Trophoblast cell (in vitro differentiated cells and primary cell): ENCODE measurements around the gene FSCN2.

Source experiments
- DNase-seq, 2 donors: peaks; one replicate each; pipeline ENCODE4 v3.0.0-alpha.2; 2016
- H2AFZ ChIP-seq: 2 replicates; pipeline ENCODE4 v1.6.1; 2013; ENCODE audit warnings: low read length, moderate library complexity, mild to moderate bottlenecking; ENCODE audit not compliant: insufficient read depth, poor library complexity
- H2AK5ac ChIP-seq: 2 replicates; pipeline ENCODE4 v1.6.1; 2013; ENCODE audit warnings: mild to moderate bottlenecking, low read length
- H2BK120ac ChIP-seq: 2 replicates; pipeline ENCODE4 v1.6.1; 2013; ENCODE audit warnings: low read length, mild to moderate bottlenecking, moderate library complexity; ENCODE audit not compliant: insufficient read depth, poor library complexity
- H2BK12ac ChIP-seq: 2 replicates; pipeline ENCODE4 v1.6.1; 2013; ENCODE audit warnings: mild to moderate bottlenecking, low read length, moderate library complexity
- H2BK5ac ChIP-seq: 2 replicates; pipeline ENCODE4 v1.6.1; 2013; ENCODE audit warnings: low read length, low read depth, moderate library complexity, mild to moderate bottlenecking; ENCODE audit not compliant: poor library complexity
- H3K14ac ChIP-seq: 2 replicates; pipeline ENCODE4 v1.6.1; 2013; ENCODE audit warnings: mild to moderate bottlenecking, low read length
- H3K18ac ChIP-seq: 2 replicates; pipeline ENCODE4 v1.6.1; 2013; ENCODE audit warnings: mild to moderate bottlenecking, low read length
- H3K23ac ChIP-seq: 2 replicates; pipeline ENCODE4 v1.6.1; 2013; ENCODE audit warnings: low read length
- H3K27ac ChIP-seq: 2 replicates; pipeline ENCODE4 v1.5.1; 2013; ENCODE audit warnings: low read depth, mild to moderate bottlenecking, inconsistent platforms, low read length, moderate library complexity
- H3K27me3 ChIP-seq: 2 replicates; pipeline ENCODE4 v1.6.1; 2013; ENCODE audit warnings: inconsistent platforms, mild to moderate bottlenecking, low read length, moderate library complexity; ENCODE audit not compliant: insufficient read depth
- H3K36me3 ChIP-seq, 2 experiments: 1 replicate in 1 of 2; 2 replicates in 1 of 2; pipeline ENCODE4 v1.6.1; 2013; ENCODE audit warnings: low read length in 2 of 2, mild to moderate bottlenecking in 2 of 2, moderate library complexity in 1 of 2; ENCODE audit not compliant: insufficient read depth in 2 of 2, control insufficient read depth in 1 of 2
- H3K4ac ChIP-seq: 2 replicates; pipeline ENCODE4 v1.6.1; 2013; ENCODE audit warnings: low read depth, mild to moderate bottlenecking, low read length, moderate library complexity
- H3K4me1 ChIP-seq, 2 experiments: 1 replicate in 1 of 2; 2 replicates in 1 of 2; pipeline ENCODE4 v1.6.1; 2013; ENCODE audit warnings: low read length in 2 of 2, mild to moderate bottlenecking in 2 of 2, moderate library complexity in 1 of 2; ENCODE audit not compliant: insufficient read depth in 2 of 2, control insufficient read depth in 1 of 2
- H3K4me2 ChIP-seq: 2 replicates; pipeline ENCODE4 v1.6.1; 2013; ENCODE audit warnings: inconsistent platforms, mild to moderate bottlenecking, low read length, moderate library complexity
- H3K4me3 ChIP-seq: 2 replicates; pipeline ENCODE4 v1.5.1; 2013; ENCODE audit warnings: mild to moderate bottlenecking, low read depth, low read length, inconsistent platforms
- H3K79me1 ChIP-seq: one replicate; pipeline ENCODE4 v1.6.1; 2013; ENCODE audit warnings: low read length
- H3K79me2 ChIP-seq: 2 replicates; pipeline ENCODE4 v1.6.1; 2013; ENCODE audit warnings: low read length, mild to moderate bottlenecking; ENCODE audit not compliant: control insufficient read depth, insufficient read depth, poor library complexity
- H3K9ac ChIP-seq: 2 replicates; pipeline ENCODE4 v1.6.1; 2013; ENCODE audit warnings: mild to moderate bottlenecking, low read length
- H3K9me3 ChIP-seq: 2 replicates; pipeline ENCODE4 v1.6.1; 2013; ENCODE audit warnings: low read depth, mild to moderate bottlenecking, control low read depth, inconsistent platforms, low read length; ENCODE audit not compliant: insufficient read depth
- H4K12ac ChIP-seq: 2 replicates; pipeline ENCODE4 v1.6.1; 2013; ENCODE audit warnings: low read depth, mild to moderate bottlenecking, low read length, moderate library complexity
- H4K8ac ChIP-seq: 2 replicates; pipeline ENCODE4 v1.6.1; 2013; ENCODE audit warnings: low read depth, mild to moderate bottlenecking, low read length, moderate library complexity
- H4K91ac ChIP-seq: one replicate; pipeline ENCODE4 v1.6.1; 2013; ENCODE audit warnings: low read depth, mild to moderate bottlenecking, low read length, moderate library complexity
- WGBS: extraction: QIAGEN DNeasy Blood & Tissue Kit; methylation state at CpG from one replicate; pipeline ENCODE4 v1.1.7; 2013; ENCODE audit warnings: missing lambda C conversion rate; ENCODE audit not compliant: insufficient read length, insufficient coverage; ENCODE audit errors: extremely low coverage; 5-methylcytosine and 5-hydroxymethylcytosine counted together

FSCN2 gene

DNA sequence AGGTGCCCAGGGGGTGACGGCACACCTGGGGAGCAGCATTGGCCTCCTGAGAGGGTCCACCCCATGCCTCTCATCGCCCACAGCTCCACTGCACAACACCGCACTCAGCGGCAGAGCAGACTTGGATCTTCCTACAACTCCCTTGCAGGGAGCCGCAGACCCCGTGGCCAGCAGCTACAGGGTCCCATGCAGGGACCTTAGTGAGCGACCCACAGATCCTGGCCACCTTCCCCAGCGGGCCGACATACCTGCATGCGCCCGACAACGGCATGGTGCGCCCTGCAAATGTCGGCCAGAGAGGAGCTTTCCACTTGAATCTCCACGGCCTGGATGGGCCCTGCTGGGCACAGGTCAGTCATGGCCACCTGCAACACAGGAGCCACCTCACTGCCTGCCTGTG, 15.6 kb downstream of the FSCN2 start:
- H3K4me2 ChIP-seq = no peak overlapping the region
- H3K27ac ChIP-seq = no peak overlapping the region
- no peaks in the 10 kb centered on the region for H3K4me1 ChIP-seq
- H2AFZ ChIP-seq = no peak overlapping the region
- H3K27me3 ChIP-seq = no peaks in the 10 kb centered on the region
- no peak overlapping the region for H2BK12ac ChIP-seq
- H3K36me3 ChIP-seq = peaks cover 66 to 72% of the 10 kb centered on the region in 2 experiments
- H3K14ac ChIP-seq = no peak overlapping the region
- H3K79me1 ChIP-seq = no peaks in the 10 kb centered on the region
- no peak overlapping the region for H4K12ac ChIP-seq
- H2BK5ac ChIP-seq = no peak overlapping the region
- no peaks in the 10 kb centered on the region for H3K79me2 ChIP-seq
- no peak overlapping the region for H2AK5ac ChIP-seq
- H3K9ac ChIP-seq = no peak overlapping the region
- H2BK120ac ChIP-seq = no peak overlapping the region
- no peak overlapping the region for H4K91ac ChIP-seq
- H3K4me3 ChIP-seq = no peak overlapping the region
- no peak for DNase-seq
- no peaks in the 10 kb centered on the region for H3K9me3 ChIP-seq
- no peak overlapping the region for H4K8ac ChIP-seq
- H3K23ac ChIP-seq = no peak overlapping the region
- H3K18ac ChIP-seq = no peak overlapping the region
- no CpG with 5 or more reads among the region's 15 CpGs for WGBS
- no peak overlapping the region for H3K4ac ChIP-seq

DNA sequence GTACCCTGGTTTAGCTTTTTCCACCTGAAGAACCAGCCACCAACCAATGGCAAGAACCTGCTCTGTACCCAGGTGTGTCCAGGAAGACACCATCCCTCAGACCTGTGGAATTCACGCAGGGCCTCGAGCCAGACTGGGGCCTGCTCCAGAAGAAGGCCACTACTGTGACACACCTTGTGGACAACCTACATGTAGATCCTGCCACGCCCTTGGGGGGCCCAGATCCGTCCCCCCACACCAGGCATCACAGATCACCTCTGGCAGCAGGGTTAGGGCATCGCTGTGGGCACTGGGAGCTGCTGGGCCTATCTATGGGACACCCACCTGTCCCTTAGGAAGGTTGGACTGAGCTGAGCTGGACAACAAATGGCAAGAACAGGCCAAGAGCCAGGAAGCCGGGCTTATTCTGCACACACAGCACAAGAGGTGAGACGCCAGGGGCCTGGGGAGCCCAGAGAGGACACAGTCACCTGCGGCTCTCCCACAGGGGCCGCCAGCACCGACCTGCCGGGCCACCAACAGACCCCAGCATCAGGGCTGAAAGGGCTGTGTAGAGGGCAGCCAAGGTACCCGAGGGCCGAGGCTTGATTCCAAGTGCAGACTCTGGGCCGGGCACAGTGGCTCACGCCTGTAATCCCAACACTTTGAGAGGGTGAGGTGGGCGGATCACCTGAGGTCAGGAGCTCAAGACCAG, 16.3 kb downstream of the FSCN2 start:
- no CpG with 5 or more reads among the region's 16 CpGs for WGBS
- Histone ChIP-seq H4K12ac (no peak overlapping the region), H3K4me3 (no peak overlapping the region), H4K8ac (no peak overlapping the region), H3K79me1 (no peaks in the 10 kb centered on the region), H4K91ac (no peak overlapping the region), H3K27ac (no peak overlapping the region), H3K18ac (no peak overlapping the region), H3K27me3 (no peaks in the 10 kb centered on the region), H2BK5ac (no peak overlapping the region), H3K4me2 (no peak overlapping the region), H2AFZ (no peak overlapping the region), H3K4me1 (no peaks in the 10 kb centered on the region), H3K79me2 (no peaks in the 10 kb centered on the region), H3K9me3 (no peaks in the 10 kb centered on the region), H2BK120ac (no peak overlapping the region), H3K36me3 (peaks cover 71 to 78% of the 10 kb centered on the region in 2 experiments), H2BK12ac (no peak overlapping the region), H3K14ac (no peak overlapping the region), H2AK5ac (no peak overlapping the region), H3K23ac (no peak overlapping the region), H3K4ac (no peak overlapping the region), H3K9ac (no peak overlapping the region)
- DNase-seq = no peak

DNA sequence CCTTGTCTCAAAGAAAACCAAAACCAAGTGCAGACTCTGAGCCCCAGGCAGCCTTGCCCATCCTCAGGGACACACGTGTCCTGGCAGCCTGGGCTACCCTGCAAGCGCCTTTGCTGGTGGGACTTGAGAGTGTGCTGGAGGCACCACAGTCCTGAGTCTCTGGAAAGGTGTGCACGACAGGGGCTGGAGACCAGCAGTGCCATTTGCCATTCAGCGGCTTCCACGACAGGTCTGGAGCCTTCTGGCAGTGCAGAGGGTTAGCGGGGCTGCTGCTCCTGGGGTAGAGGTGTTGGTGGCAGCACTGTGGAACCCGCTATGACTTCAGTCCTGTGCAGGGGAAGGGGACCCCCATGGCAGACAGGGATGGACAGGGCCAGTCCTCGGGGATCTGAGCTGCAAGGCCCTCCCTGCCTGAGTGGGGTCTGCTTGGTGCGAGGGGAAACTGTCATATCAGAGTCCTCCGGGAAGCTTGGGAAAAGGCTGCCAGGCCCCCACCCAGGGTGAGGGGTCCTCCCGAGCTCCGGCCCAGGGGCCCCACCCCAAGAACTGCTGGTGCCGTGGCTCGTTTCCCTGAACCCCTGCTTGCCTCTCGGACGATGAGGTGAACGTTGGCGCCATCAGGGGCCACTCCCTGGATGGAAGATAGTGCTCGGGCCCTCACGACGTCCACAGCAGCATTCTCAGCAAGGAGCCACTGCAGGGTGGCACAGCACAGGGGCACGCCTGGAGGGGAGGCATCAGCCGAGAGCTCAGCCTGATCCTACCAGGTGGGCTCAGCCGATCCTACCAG, 17.2 kb downstream of the FSCN2 start:
- no peak overlapping the region for H3K23ac ChIP-seq
- no peaks in the 10 kb centered on the region for H3K79me2 ChIP-seq
- H4K91ac ChIP-seq = no peak overlapping the region
- no peaks in the 10 kb centered on the region for H3K4me1 ChIP-seq
- H3K79me1 ChIP-seq = no peaks in the 10 kb centered on the region
- H3K14ac ChIP-seq = no peak overlapping the region
- H2BK5ac ChIP-seq = no peak overlapping the region
- no peak overlapping the region for H3K4ac ChIP-seq
- H3K4me3 ChIP-seq = no peak overlapping the region
- H3K9me3 ChIP-seq = no peaks in the 10 kb centered on the region
- H3K27ac ChIP-seq = no peak overlapping the region
- H3K18ac ChIP-seq = no peak overlapping the region
- H2BK120ac ChIP-seq = no peak overlapping the region
- WGBS = no CpG with 5 or more reads among the region's 24 CpGs
- no peak overlapping the region for H2AK5ac ChIP-seq
- H3K9ac ChIP-seq = no peak overlapping the region
- H2AFZ ChIP-seq = no peak overlapping the region
- no peaks in the 10 kb centered on the region for H3K27me3 ChIP-seq
- H2BK12ac ChIP-seq = no peak overlapping the region
- H3K4me2 ChIP-seq = no peak overlapping the region
- no peak overlapping the region for H4K12ac ChIP-seq
- peaks cover 76 to 83% of the 10 kb centered on the region in 2 experiments for H3K36me3 ChIP-seq
- no peak for DNase-seq
- no peak overlapping the region for H4K8ac ChIP-seq

- Histone ChIP-seq H3K36me3 (peaks cover 70 to 78% of the 10 kb centered on the region in 2 experiments), H2BK120ac (no peak overlapping the region), H3K79me2 (peaks cover 6% of the 10 kb centered on the region), H2BK12ac (no peak overlapping the region), H2BK5ac (no peak overlapping the region), H3K14ac (no peak overlapping the region), H3K9ac (no peak overlapping the region), H3K18ac (no peak overlapping the region), H2AFZ (no peak overlapping the region), H3K4ac (no peak overlapping the region), H4K91ac (no peak overlapping the region), H4K8ac (no peak overlapping the region), H3K4me3 (no peak overlapping the region), H3K79me1 (peaks cover 4% of the 10 kb centered on the region), H3K4me2 (no peak overlapping the region), H3K4me1 (peaks cover 2 to 10% of the 10 kb centered on the region in 2 experiments), H3K9me3 (no peaks in the 10 kb centered on the region), H2AK5ac (no peak overlapping the region), H3K23ac (no peak overlapping the region), H3K27me3 (no peaks in the 10 kb centered on the region), H3K27ac (no peak overlapping the region), H4K12ac (no peak overlapping the region)
- no CpG with 5 or more reads among the region's 36 CpGs for WGBS
- no peak for DNase-seq
Measured at GRCh38 chr17:81546906-81547613, 18.9 kb downstream of the FSCN2 start.
